H1 (cell line): ENCODE measurements around the gene PIAS1. TPM values are rescaled to one million over a fixed set of nuclear protein-coding genes. Genes with fewer than 3 reads are reported as not detected.

ENCODE experiments used
- CTCF ChIA-PET: fragments of 300-600 bp; sonication (Branson Sonifier 250); formaldehyde crosslinking; loops from one replicate; lab custom pipeline; 2021; ENCODE audit not compliant: partially characterized antibody; lab: Charles Lee
- POLR2A ChIA-PET: fragments of 300-600 bp; sonication (Branson Sonifier 250); formaldehyde crosslinking; loops from one replicate; lab custom pipeline; 2021; ENCODE audit warnings: inconsistent platforms; ENCODE audit not compliant: partially characterized antibody; lab: Charles Lee
- DNase-seq, 2 experiments: peaks; one replicate each; pipeline versions ENCODE4 v3.0.0 to v3.0.0-alpha.2; 2010 to 2022; ENCODE audit warnings: low spot score in 2 of 2, low read depth in 1 of 2, mixed read lengths in 1 of 2
- FAIRE-seq: peaks from 2 replicates; lab custom pipeline; 2011; peaks lifted over from hg19 to GRCh38; lab: Jason Lieb, UNC
- H2AFZ ChIP-seq: 2 replicates; pipeline ENCODE4 v1.8.1; 2012; ENCODE audit warnings: low read length, inconsistent platforms
- H2AK5ac ChIP-seq: 2 replicates; pipeline ENCODE4 v1.6.1; 2013; ENCODE audit warnings: low read depth, low read length
- H2BK120ac ChIP-seq: replicated peaks from 2 replicates; pipeline ENCODE3; 2013; ENCODE audit warnings: low read depth, low read length, inconsistent platforms
- H2BK12ac ChIP-seq: 2 replicates; pipeline ENCODE4 v1.6.1; 2013; ENCODE audit warnings: low read depth, low read length
- H2BK15ac ChIP-seq: 2 replicates; pipeline ENCODE4 v1.6.1; 2013; ENCODE audit warnings: low read length
- H2BK20ac ChIP-seq: 2 replicates; pipeline ENCODE4 v1.6.1; 2013; ENCODE audit warnings: low read length
- H2BK5ac ChIP-seq: 2 replicates; pipeline ENCODE4 v1.6.1; 2013; ENCODE audit warnings: low read depth, low read length
- H3K14ac ChIP-seq: 2 replicates; pipeline ENCODE4 v1.6.1; 2013; ENCODE audit warnings: inconsistent platforms; ENCODE audit not compliant: insufficient read length
- H3K18ac ChIP-seq: 2 replicates; pipeline ENCODE4 v1.6.1; 2013; ENCODE audit warnings: low read length; ENCODE audit errors: extremely low read depth
- H3K23ac ChIP-seq: 2 replicates; pipeline ENCODE4 v1.6.1; 2013; ENCODE audit warnings: inconsistent platforms; ENCODE audit not compliant: insufficient read length
- H3K23me2 ChIP-seq: 2 replicates; pipeline ENCODE4 v1.6.1; 2013; ENCODE audit warnings: low read depth, low read length
- H3K27ac ChIP-seq: 2 replicates; pipeline ENCODE4 v1.6.1; 2011; ENCODE audit warnings: low read depth, low read length, inconsistent platforms
- H3K27me3 ChIP-seq, 4 experiments: replicated peaks in 1 of 4; 1 replicate in 1 of 4; 2 replicates in 3 of 4; pipeline versions ENCODE4 v1.6.1 to v1.8.1; 2011 to 2013; ENCODE audit warnings: low read length in 3 of 4, mild to moderate bottlenecking in 3 of 4, inconsistent platforms in 2 of 4, mixed read lengths in 2 of 4, moderate library complexity in 1 of 4; ENCODE audit not compliant: control insufficient read depth in 3 of 4, insufficient read depth in 3 of 4; ENCODE audit errors: extremely low read depth in 1 of 4
- H3K36me3 ChIP-seq, 4 experiments: 2 replicates each; pipeline versions ENCODE4 v1.6.1 to v1.8.1; 2011 to 2013; ENCODE audit warnings: mild to moderate bottlenecking in 4 of 4, low read length in 3 of 4, moderate library complexity in 2 of 4, control low read depth in 1 of 4, inconsistent platforms in 1 of 4; ENCODE audit not compliant: insufficient read depth in 4 of 4, control insufficient read depth in 2 of 4
- H3K4ac ChIP-seq: replicated peaks from 2 replicates; pipeline ENCODE3; 2013; ENCODE audit warnings: low read length, low read depth, mixed read lengths, inconsistent platforms; ENCODE audit not compliant: insufficient read length
- H3K4me1 ChIP-seq, 4 experiments: replicated peaks in 1 of 4; 1 replicate in 1 of 4; 2 replicates in 3 of 4; pipeline versions ENCODE4 v1.6.1 to v1.8.1; 2011 to 2013; ENCODE audit warnings: low read length in 3 of 4, inconsistent platforms in 2 of 4, mixed read lengths in 1 of 4; ENCODE audit not compliant: insufficient read depth in 4 of 4, control insufficient read depth in 3 of 4
- H3K4me2 ChIP-seq, 2 experiments: 2 replicates each; pipeline versions ENCODE4 v1.6.1 to v1.8.1; 2011 to 2013; ENCODE audit warnings: low read depth in 2 of 2, low read length in 2 of 2, control low read depth in 1 of 2, inconsistent platforms in 1 of 2, mild to moderate bottlenecking in 1 of 2; ENCODE audit not compliant: insufficient read depth in 1 of 2
- H3K4me3 ChIP-seq, 4 experiments: fragments of 200-600, 300-600 bp in 1 of 4; sonication (generic), shearing (Covaris generic), sonication (Bioruptor Twin) in 1 of 4; 2 replicates each; pipeline versions ENCODE4 v1.5.1 to v1.8.1; 2011 to 2016; ENCODE audit warnings: low read length in 4 of 4, low read depth in 3 of 4, control low read depth in 2 of 4, inconsistent platforms in 2 of 4, mild to moderate bottlenecking in 2 of 4, mixed read lengths in 1 of 4, moderate library complexity in 1 of 4; ENCODE audit not compliant: insufficient read depth in 2 of 4; ENCODE audit errors: extremely low read depth in 1 of 4
- H3K56ac ChIP-seq: replicated peaks from 2 replicates; pipeline ENCODE3; 2013; ENCODE audit warnings: low read depth, mild to moderate bottlenecking, mixed read lengths, low read length, inconsistent platforms; ENCODE audit not compliant: insufficient read length
- H3K79me1 ChIP-seq: 2 replicates; pipeline ENCODE4 v1.6.1; 2013; ENCODE audit warnings: low read depth, low read length, control low read depth
- H3K79me2 ChIP-seq, 2 experiments: 2 replicates each; pipeline versions ENCODE4 v1.6.1 to v1.8.1; 2012 to 2013; ENCODE audit warnings: low read length in 2 of 2, mild to moderate bottlenecking in 2 of 2, inconsistent platforms in 1 of 2; ENCODE audit not compliant: insufficient read depth in 2 of 2, control insufficient read depth in 1 of 2
- H3K9ac ChIP-seq, 4 experiments: replicated peaks in 1 of 4; 1 replicate in 1 of 4; 2 replicates in 3 of 4; pipeline versions ENCODE4 v1.6.1 to v1.8.1; 2011 to 2013; ENCODE audit warnings: low read depth in 3 of 4, low read length in 3 of 4, control low read depth in 2 of 4, mild to moderate bottlenecking in 2 of 4, moderate library complexity in 2 of 4, inconsistent platforms in 1 of 4; ENCODE audit errors: extremely low read depth in 1 of 4
- H3K9me3 ChIP-seq, 2 experiments: 2 replicates each; pipeline versions ENCODE4 v1.6.1 to v1.8.1; 2012 to 2013; ENCODE audit warnings: mild to moderate bottlenecking in 2 of 2, moderate library complexity in 2 of 2, control low read depth in 1 of 2, inconsistent platforms in 1 of 2, low read depth in 1 of 2, low read length in 1 of 2, mixed read lengths in 1 of 2; ENCODE audit not compliant: insufficient read depth in 2 of 2
- H4K20me1 ChIP-seq, 2 experiments: replicated peaks in 1 of 2; 2 replicates each; pipeline versions ENCODE3 to v1.8.1; 2011 to 2013; ENCODE audit warnings: inconsistent platforms in 2 of 2, low read length in 2 of 2, mild to moderate bottlenecking in 1 of 2; ENCODE audit not compliant: insufficient read depth in 2 of 2, control insufficient read depth in 1 of 2
- H4K5ac ChIP-seq: 2 replicates; pipeline ENCODE4 v1.6.1; 2013; ENCODE audit warnings: low read length, low read depth, mixed read lengths, inconsistent platforms; ENCODE audit not compliant: insufficient read length
- H4K8ac ChIP-seq: 2 replicates; pipeline ENCODE4 v1.8.0; 2013; ENCODE audit warnings: mild to moderate bottlenecking, moderate library complexity, low read length, inconsistent platforms; ENCODE audit not compliant: insufficient read depth; ENCODE audit errors: extremely low read depth
- H4K91ac ChIP-seq: replicated peaks from 2 replicates; pipeline ENCODE3; 2013; ENCODE audit warnings: low read length, mixed read lengths, inconsistent platforms; ENCODE audit not compliant: insufficient read length
- CBX5 ChIP-seq: fragments of 300-800, 300-1000 bp; sonication (generic); IDR thresholded peaks from 2 replicates; pipeline ENCODE4 v1.7.1; 2016; ENCODE audit warnings: antibody characterized with exemption, low read length, low read depth
- WGBS, 2 experiments: shearing (Covaris generic) in 1 of 2; methylation state at CpG; one replicate each; pipeline versions ENCODE4 v1.1.6 to v1.1.7; 2013 to 2015; ENCODE audit warnings: low lambda C conversion rate in 2 of 2, mixed read lengths in 2 of 2, inconsistent platforms in 1 of 2, low coverage in 1 of 2, missing lambda C conversion rate in 1 of 2; ENCODE audit not compliant: insufficient replicate concordance in 2 of 2, insufficient coverage in 1 of 2, insufficient read length in 1 of 2; ENCODE audit errors: extremely low coverage in 1 of 2, missing lambda C conversion rate in 1 of 2; 5-methylcytosine and 5-hydroxymethylcytosine counted together
- polyA plus RNA-seq, 7 experiments: library from polyadenylated mRNA; depleted of rRNA in 3 of 7; stranded (reverse) in 5 of 7; unstranded in 2 of 7; fragments of >200 nt in 5 of 7; fragments of 200-250 nt in 2 of 7; gene quantifications; 1 replicate in 5 of 7; 2 replicates in 1 of 7; 4 replicates in 1 of 7; pipeline versions ENCODE4 v1.2.1 to v1.2.3, GENCODE V29; 2011 to 2013; ENCODE audit warnings: missing spikeins in 2 of 7, mixed read lengths in 2 of 7
- total RNA-seq: library from RNA; stranded (reverse); fragmentation: NEBNext Ultra II Directional; extraction: Animal tissue kit (Norgen Biotek cat#: 25700); gene quantifications from 2 replicates; pipeline ENCODE4 v1.2.1, GENCODE V29; 2021

The PIAS1 gene
- total and polyA plus RNA-seq, 2 of the 8 experiments (the other 6 are each of a cell fraction or from before 2014, with no cell fraction given), result 30.8 to 34.5 TPM

DNA sequence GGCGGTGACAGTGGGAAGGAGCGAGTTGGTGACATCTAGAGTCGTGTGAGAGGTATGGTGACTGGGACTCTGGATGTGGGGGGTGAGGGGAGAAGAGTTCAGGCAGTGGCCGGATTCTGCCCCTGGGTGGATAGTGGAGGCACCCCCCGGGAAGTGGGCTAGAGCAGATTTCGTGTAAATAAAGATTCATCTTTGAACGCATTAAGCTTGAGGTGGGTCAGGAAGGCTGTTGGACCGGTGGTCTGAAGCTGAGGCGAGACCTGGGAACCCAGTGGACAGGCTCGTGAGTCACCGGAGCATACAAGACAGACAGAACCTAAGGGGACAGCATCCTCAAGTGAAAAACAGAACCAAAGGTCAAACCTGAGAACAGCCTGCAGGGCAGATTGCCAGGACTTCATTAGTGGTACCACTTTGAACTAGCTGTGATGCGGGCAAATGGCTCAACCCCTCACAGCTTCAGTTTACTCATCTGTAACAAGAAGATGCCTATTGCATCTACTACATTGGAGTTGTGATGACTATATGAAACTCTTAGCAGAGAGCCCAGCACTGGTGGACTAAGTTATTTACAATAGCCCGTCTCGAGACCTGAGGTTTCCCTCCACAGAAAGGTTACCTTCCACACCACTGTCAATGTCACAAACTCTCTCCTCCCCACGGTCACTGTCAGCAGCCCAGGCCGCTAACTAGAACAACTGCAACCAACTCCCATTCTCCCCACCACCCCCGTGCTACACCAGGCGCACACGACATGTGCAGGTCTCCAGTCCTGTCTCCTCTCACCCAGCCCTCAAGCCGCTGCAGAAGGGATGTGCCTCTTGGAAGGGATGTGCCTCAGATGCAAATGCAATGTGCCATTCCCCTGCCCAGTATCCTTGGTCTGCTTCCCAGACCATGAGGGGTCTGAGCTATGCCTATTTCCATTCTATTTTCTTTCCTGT, 176.3 kb downstream of the PIAS1 start:
- Histone ChIP-seq H2BK120ac (peak overlapping the region; percentile 76), H3K9me3 (no peaks in the 10 kb centered on the region), H2BK15ac (peak overlapping the region; percentile 94; the same call in 1 of the 2 replicates), H4K5ac (no peak overlapping the region), H2BK20ac (no peak overlapping the region), H2BK5ac (peak overlapping the region; percentile 79; the same call in 1 of the 2 replicates), H3K36me3 (no peaks in the 10 kb centered on the region), H2BK12ac (no peak overlapping the region; the same call in 1 of the 2 replicates), H3K79me1 (peaks cover 16% of the 10 kb centered on the region), H3K23ac (no peak overlapping the region), H3K79me2 (peaks cover 15 to 35% of the 10 kb centered on the region in 2 experiments), H2AK5ac (no peak overlapping the region), H3K4me2 (peak overlapping the region; percentile 97 to 99), H4K20me1 (peaks cover 4% of the 10 kb centered on the region in 2 experiments), H3K4me3 (peak overlapping the region; percentile 51 to 92 (median 69)), H3K23me2 (peaks cover 13% of the 10 kb centered on the region), H4K91ac (no peak overlapping the region), H3K4me1 (peaks cover 7 to 17% (median 11%) of the 10 kb centered on the region in 4 experiments), H3K56ac (no peak overlapping the region), H2AFZ (0 out of 2 replicates have a peak overlapping the region, but pooled peaks have one; percentile 43), H3K4ac (peak overlapping the region; percentile 75), H3K18ac (peak overlapping the region; percentile 95), H3K27me3 (peaks cover 0 to 2% (median 0%) of the 10 kb centered on the region in 4 experiments; a peak in 1 of 7 replicates), H3K27ac (no peak overlapping the region), H4K8ac (peak overlapping the region; percentile 26), H3K9ac (peak overlapping the region in 3 of 4 experiments; percentile 35 to 71 (median 59); a peak in 6 of 7 replicates), H3K14ac (no peak overlapping the region)
- CTCF ChIA-PET, result interaction anchor here (3.7 to 6.3 kb wide), 3 partner anchors 23 to 85 kb away, joined by 13 to 26 read pairs (median 20); no protein-coding TSS in a partner anchor
- DNase-seq (peak in 1 of 2 experiments; percentile 40), FAIRE-seq (no peak)
- no peak for TF ChIP-seq CBX5
- WGBS, 2 experiments, result 71% methylated on average over 20 of the region's 20 CpGs; no CpG with 5 or more reads in 1 of the 2 experiments
- POLR2A ChIA-PET, result interaction anchor here (0.9 to 4.6 kb wide), 9 partner anchors 12 to 82 kb away, joined by 3 to 38 read pairs (median 6); partner anchors contain the start of genes CALML4 and FEM1B
